IPS-NIHi7 (cell line): Measurements from ENCODE around the gene KNDC1.

Experiments
- DNase-seq: peaks from one replicate; pipeline ENCODE4 v3.0.0; 2012; ENCODE audit warnings: mixed read lengths; ENCODE audit errors: extremely low spot score

The KNDC1 gene

GRCh38 chr10:133274751-133275683 lies 115.0 kb downstream of the KNDC1 start:
- peak; percentile 34 for DNase-seq

GRCh38 chr10:133275684-133276092 lies 115.7 kb downstream of the KNDC1 start:
- peak; percentile 36 for DNase-seq
